Measurements from ENCODE around the gene TNS2. TPM values are rescaled to one million over a fixed set of nuclear protein-coding genes. Genes with fewer than 3 reads are reported as not detected.

The TNS2 gene
- total RNA-seq, 2 experiments from 2014 or later, result 2.3 to 3.0 TPM

DNA sequence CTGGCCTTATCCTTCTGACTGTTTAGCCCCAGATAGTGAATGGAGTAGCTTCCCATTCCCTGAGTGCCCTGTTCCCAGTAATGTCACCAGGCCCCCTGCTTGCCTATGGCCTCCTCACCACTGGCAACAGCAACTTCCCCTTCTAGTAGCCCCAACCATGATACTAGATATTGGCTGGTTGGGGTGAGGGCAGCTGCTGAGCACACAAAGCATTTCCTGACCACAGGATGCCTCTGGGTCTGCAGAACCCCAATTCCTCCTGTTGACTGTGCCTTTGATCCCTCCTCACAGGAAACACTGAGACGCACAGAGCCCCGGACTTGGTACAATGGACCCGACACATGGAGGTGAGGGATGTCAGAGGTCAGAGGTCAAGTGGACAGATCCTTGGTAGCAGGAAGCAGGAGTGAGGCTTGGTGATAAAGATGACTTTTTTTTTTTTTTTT lies 54.0 kb downstream of the TNS2 start:
- Mint-ChIP-seq H3K4me3 (no peak overlapping the region), H3K36me3 (ENCODE audit: low read depth) (no peaks in the 10 kb centered on the region), H3K4me1 (ENCODE audit: low read depth) (peaks cover 34% of the 10 kb centered on the region), H3K27me3 (no peaks in the 10 kb centered on the region), H3K27ac (peak overlapping the region; percentile 27), H3K9me3 (no peaks in the 10 kb centered on the region)
- DNase-seq (peak in 4 of 14 experiments; percentile 31 to 70 (median 44)), ATAC-seq (ENCODE audit: poor library complexity) (no peak)
- Histone ChIP-seq H3K4me3 (ENCODE audit: low read length) (no peak overlapping the region), H3K27me3 (ENCODE audit: control insufficient read depth in 1 of 2, insufficient read depth in 2 of 2, low read length in 2 of 2) (no peaks in the 10 kb centered on the region), H3K9me3 (ENCODE audit: control insufficient read depth in 1 of 2, insufficient read depth in 1 of 2, low read length in 2 of 2) (no peaks in the 10 kb centered on the region), H3K4me1 (ENCODE audit: insufficient read depth, low read length) (peaks cover 51% of the 10 kb centered on the region), H3K27ac (ENCODE audit: low read depth in 1 of 2, low read length in 2 of 2) (peak overlapping the region in 1 of 2 donors; percentile 29), H3K36me3 (ENCODE audit: insufficient read depth, low read length) (no peaks in the 10 kb centered on the region)
- POLR2A ChIA-PET, result interaction anchor here (1.8 to 2.0 kb wide), 2 partner anchors 25 to 56 kb away, joined by 5 to 16 read pairs; partner anchors contain the start of gene SPRYD3
- intact Hi-C loops (cut with DNase I, micrococcal nuclease), result no loop called here
- CTCF ChIA-PET, result interaction anchor here (7.6 kb wide), 1 partner anchor 38 kb away, joined by 114 read pairs; no protein-coding TSS in a partner anchor
- TF ChIP-seq CTCF (IDR thresholded peaks at IDR 0.05), result no peak

GRCh38 chr12:53105256-53105655 lies 55.4 kb downstream of the TNS2 start:
- DNase-seq, result no peak
- CTCF ChIA-PET, result no interaction called here
- no peak for TF ChIP-seq CTCF (IDR thresholded peaks at IDR 0.05)
- Mint-ChIP-seq H3K4me1 (ENCODE audit: low read depth) (peaks cover 27% of the 10 kb centered on the region), H3K27me3 (no peaks in the 10 kb centered on the region), H3K4me3 (no peak overlapping the region), H3K27ac (no peak overlapping the region), H3K36me3 (ENCODE audit: low read depth) (no peaks in the 10 kb centered on the region), H3K9me3 (no peaks in the 10 kb centered on the region)
- no peaks in the 10 kb centered on the region for H3K9me3 ChIP-seq (ENCODE audit: control insufficient read depth in 1 of 2, insufficient read depth in 1 of 2, low read length in 2 of 2)
- no peak overlapping the region for H3K27ac ChIP-seq (ENCODE audit: low read depth in 1 of 2, low read length in 2 of 2)
- no peak for ATAC-seq (ENCODE audit: poor library complexity)
- no peaks in the 10 kb centered on the region for H3K36me3 ChIP-seq (ENCODE audit: insufficient read depth, low read length)
- intact Hi-C loops (cut with DNase I, micrococcal nuclease), result no loop called here
- POLR2A ChIA-PET, result no interaction called here
- no peaks in the 10 kb centered on the region for H3K27me3 ChIP-seq (ENCODE audit: control insufficient read depth in 1 of 2, insufficient read depth in 2 of 2, low read length in 2 of 2)
- no peak overlapping the region for H3K4me3 ChIP-seq (ENCODE audit: low read length)
- H3K4me1 ChIP-seq (ENCODE audit: insufficient read depth, low read length), result peaks cover 45% of the 10 kb centered on the region

GRCh38 chr12:53105712-53106439 lies 56.0 kb downstream of the TNS2 start:
- TF ChIP-seq CTCF (IDR thresholded peaks at IDR 0.05), result no peak
- ChIA-PET CTCF (no interaction called here), POLR2A (no interaction called here)
- Mint-ChIP-seq H3K27ac (no peak overlapping the region), H3K36me3 (ENCODE audit: low read depth) (no peaks in the 10 kb centered on the region), H3K27me3 (no peaks in the 10 kb centered on the region), H3K9me3 (no peaks in the 10 kb centered on the region), H3K4me1 (ENCODE audit: low read depth) (peaks cover 27% of the 10 kb centered on the region), H3K4me3 (no peak overlapping the region)
- Histone ChIP-seq H3K27me3 (ENCODE audit: control insufficient read depth in 1 of 2, insufficient read depth in 2 of 2, low read length in 2 of 2) (no peaks in the 10 kb centered on the region), H3K9me3 (ENCODE audit: control insufficient read depth in 1 of 2, insufficient read depth in 1 of 2, low read length in 2 of 2) (no peaks in the 10 kb centered on the region), H3K27ac (ENCODE audit: low read depth in 1 of 2, low read length in 2 of 2) (no peak overlapping the region), H3K4me3 (ENCODE audit: low read length) (no peak overlapping the region), H3K4me1 (ENCODE audit: insufficient read depth, low read length) (peaks cover 41% of the 10 kb centered on the region), H3K36me3 (ENCODE audit: insufficient read depth, low read length) (no peaks in the 10 kb centered on the region)
- no peak for DNase-seq
- ATAC-seq (ENCODE audit: poor library complexity), result no peak
- intact Hi-C loops (cut with DNase I, micrococcal nuclease), result no loop called here
